H1 (cell line): ENCODE data around the gene RIMBP2. TPM values are rescaled to one million over a fixed set of nuclear protein-coding genes. Genes with fewer than 3 reads are reported as not detected.

Experiments
- BCL11A ChIP-seq, 2 experiments: IDR thresholded peaks; one replicate each; pipeline ENCODE4 v1.6.1; 2011; ENCODE audit warnings: low read depth in 2 of 2, low read length in 2 of 2, mild to moderate bottlenecking in 2 of 2
- CHD2 ChIP-seq: IDR thresholded peaks from 2 replicates; pipeline ENCODE4 v1.6.1; 2012; ENCODE audit warnings: low read length, improper control_type of control experiment
- HDAC6 ChIP-seq: IDR thresholded peaks from one replicate; pipeline ENCODE4 v1.7.1; 2012; ENCODE audit warnings: low read depth, mild to moderate bottlenecking, inconsistent platforms, low read length, moderate library complexity
- POU5F1 ChIP-seq: IDR thresholded peaks from 2 replicates; pipeline ENCODE4 v1.6.1; 2011; ENCODE audit warnings: low read depth, mild to moderate bottlenecking, low read length, moderate library complexity
- SIRT6 ChIP-seq: IDR thresholded peaks from one replicate; pipeline ENCODE4 v1.7.1; 2012; ENCODE audit warnings: low read length, inconsistent platforms
- polyA plus RNA-seq, 7 experiments: library from polyadenylated mRNA; depleted of rRNA in 3 of 7; stranded (reverse) in 5 of 7; unstranded in 2 of 7; fragments of >200 nt in 5 of 7; fragments of 200-250 nt in 2 of 7; gene quantifications; 1 replicate in 5 of 7; 2 replicates in 1 of 7; 4 replicates in 1 of 7; pipeline versions ENCODE4 v1.2.1 to v1.2.3, GENCODE V29; 2011 to 2013; ENCODE audit warnings: missing spikeins in 2 of 7, mixed read lengths in 2 of 7
- total RNA-seq: library from RNA; stranded (reverse); fragmentation: NEBNext Ultra II Directional; extraction: Animal tissue kit (Norgen Biotek cat#: 25700); gene quantifications from 2 replicates; pipeline ENCODE4 v1.2.1, GENCODE V29; 2021

Gene RIMBP2
- total and polyA plus RNA-seq, 2 of the 8 experiments (the other 6 are each of a cell fraction or from before 2014, with no cell fraction given), result 0.18 to 0.65 TPM

- no peak for TF ChIP-seq SIRT6
- TF ChIP-seq BCL11A (IDR thresholded peaks at IDR 0.05; ENCODE audit: low read depth in 2 of 2, low read length in 2 of 2), result no peak
- no peak for TF ChIP-seq POU5F1
- TF ChIP-seq HDAC6, result no peak
- no peak for TF ChIP-seq CHD2
Measured at GRCh38 chr12:130484221-130484620, 231.9 kb downstream of the RIMBP2 start (continued).
